Fibroblast of lung (primary cell): ENCODE results near the gene TCEAL7. TPM values are rescaled to one million over a fixed set of nuclear protein-coding genes. Genes with fewer than 3 reads are reported as not detected.
A peak's percentile ranks its signal among the peaks of the same experiment; 100 is the strongest.

Experiments used
- DNase-seq, 2 donors: peaks; one replicate each; pipeline versions ENCODE4 v3.0.0 to v3.0.0-alpha.2; 2010; ENCODE audit warnings: low read depth in 2 of 2
- H2AFZ ChIP-seq: 2 replicates; pipeline ENCODE4 v1.5.1; 2012; ENCODE audit warnings: low read length, control low read depth, inconsistent platforms
- H3K27ac ChIP-seq: 2 replicates; pipeline ENCODE4 v1.5.1; 2011; ENCODE audit warnings: low read length, control low read depth; ENCODE audit not compliant: insufficient read depth
- H3K27me3 ChIP-seq: 2 replicates; pipeline ENCODE4 v1.5.1; 2011; ENCODE audit warnings: mild to moderate bottlenecking, low read length; ENCODE audit not compliant: control insufficient read depth, insufficient read depth
- H3K36me3 ChIP-seq: 2 replicates; pipeline ENCODE4 v1.5.1; 2011; ENCODE audit warnings: low read length; ENCODE audit not compliant: control insufficient read depth, insufficient read depth
- H3K4me1 ChIP-seq: 2 replicates; pipeline ENCODE4 v1.5.1; 2011; ENCODE audit warnings: low read length; ENCODE audit not compliant: control insufficient read depth, insufficient read depth; ENCODE audit errors: extremely low read depth
- H3K4me2 ChIP-seq: 2 replicates; pipeline ENCODE4 v1.5.1; 2011; ENCODE audit warnings: low read length, control low read depth; ENCODE audit not compliant: insufficient read depth; ENCODE audit errors: extremely low read depth
- H3K4me3 ChIP-seq, 4 experiments: fragments of 200-600 bp in 1 of 4; sonication (generic) in 1 of 4; replicated peaks in 1 of 4; 2 replicates each; pipeline ENCODE4 v1.5.1; 2011 to 2016; ENCODE audit warnings: low read length in 4 of 4, low read depth in 3 of 4, mild to moderate bottlenecking in 3 of 4, control low read depth in 2 of 4, inconsistent platforms in 1 of 4, mixed read lengths in 1 of 4; ENCODE audit not compliant: insufficient read depth in 1 of 4; ENCODE audit errors: control extremely low read depth in 1 of 4
- H3K79me2 ChIP-seq: 2 replicates; pipeline ENCODE4 v1.5.1; 2012; ENCODE audit warnings: mild to moderate bottlenecking, low read length, inconsistent platforms; ENCODE audit not compliant: control insufficient read depth, insufficient read depth
- H3K9ac ChIP-seq: 2 replicates; pipeline ENCODE4 v1.5.1; 2011; ENCODE audit warnings: mild to moderate bottlenecking, low read length, control low read depth; ENCODE audit not compliant: insufficient read depth
- H3K9me3 ChIP-seq: 2 replicates; pipeline ENCODE4 v1.5.1; 2012; ENCODE audit warnings: low read depth, low read length; ENCODE audit not compliant: control insufficient read depth, insufficient read depth
- H4K20me1 ChIP-seq: 2 replicates; pipeline ENCODE4 v1.5.1; 2011; ENCODE audit warnings: low read length; ENCODE audit not compliant: control insufficient read depth, insufficient read depth; ENCODE audit errors: extremely low read depth
- CTCF ChIP-seq, 2 donors: IDR thresholded peaks in 1 of 2; conservative IDR thresholded peaks in 1 of 2; 1 replicate in 1 of 2; 2 replicates in 1 of 2; pipeline ENCODE4 v1.5.1; 2011 to 2012; ENCODE audit warnings: low read length in 2 of 2, control low read depth in 1 of 2, inconsistent platforms in 1 of 2, low read depth in 1 of 2, mild to moderate bottlenecking in 1 of 2
- EZH2 ChIP-seq: IDR thresholded peaks from 2 replicates; pipeline ENCODE4 v1.5.1; 2012; ENCODE audit warnings: low read length, control low read depth, mild to moderate bottlenecking; ENCODE audit errors: missing control alignments
- polyA plus RNA-seq, 2 donors: library from polyadenylated mRNA; depleted of rRNA in 1 of 2; stranded (reverse) in 1 of 2; unstranded in 1 of 2; fragments of >200 nt; gene quantifications; 2 replicates each; pipeline ENCODE4 v1.2.1, GENCODE V29; 2011 to 2012; ENCODE audit warnings: missing spikeins in 1 of 2
- total RNA-seq: library from RNA; depleted of rRNA; stranded (reverse); fragments of >200 nt; gene quantifications from 2 replicates; pipeline ENCODE4 v1.2.1, GENCODE V29; 2014

The TCEAL7 gene
- total and polyA plus RNA-seq, 2 donors (not counting 1 experiment from before 2014, with no cell fraction given): 32.5 to 46.8 TPM

GRCh38 chrX:103376118-103376978, 46.3 kb downstream of the TCEAL7 start, which contains the start of gene BEX3:
BEX3 (plus strand) TSS chrX:103376538; CDS start chrX:103377522, 984 bp downstream.
- peaks cover 2% of the 10 kb centered on the region for H3K4me1 ChIP-seq
- no peaks in the 10 kb centered on the region for H3K36me3 ChIP-seq
- H3K79me2 ChIP-seq: peaks cover 12% of the 10 kb centered on the region
- peak within 1 kb of the TSS; percentile 88 for H3K9ac ChIP-seq
- peak within 1 kb of the TSS; percentile 66 for H3K4me2 ChIP-seq
- H3K9me3 ChIP-seq: no peaks in the 10 kb centered on the region
- H4K20me1 ChIP-seq: no peaks in the 10 kb centered on the region
- DNase-seq: peak; percentile 62 to 67
- H3K27me3 ChIP-seq: no peaks in the 10 kb centered on the region
- no peak for TF ChIP-seq EZH2
- TF ChIP-seq CTCF (conservative IDR thresholded peaks at IDR 0.05 in 1 of 2, IDR thresholded peaks at IDR 0.05 in 1 of 2; ENCODE audit: low read depth in 1 of 2, low read length in 2 of 2): no peak
- H3K27ac ChIP-seq: peak within 1 kb of the TSS; percentile 82
- peak within 1 kb of the TSS; percentile 55 to 77 (median 68) for H3K4me3 ChIP-seq
- H2AFZ ChIP-seq: peak within 1 kb of the TSS; percentile 30

- Histone ChIP-seq H3K4me1 (peaks cover 2% of the 10 kb centered on the region), H3K79me2 (peaks cover 12% of the 10 kb centered on the region), H3K4me2 (peak overlapping the region; percentile 66), H3K36me3 (no peaks in the 10 kb centered on the region), H4K20me1 (no peaks in the 10 kb centered on the region), H3K4me3 (peak overlapping the region; percentile 55 to 77 (median 66)), H3K9ac (peak overlapping the region; percentile 46), H3K27me3 (no peaks in the 10 kb centered on the region), H2AFZ (no peak overlapping the region), H3K9me3 (no peaks in the 10 kb centered on the region), H3K27ac (peak overlapping the region; percentile 71)
- DNase-seq: peak; percentile 32 to 50
- TF ChIP-seq EZH2: no peak
- TF ChIP-seq CTCF (conservative IDR thresholded peaks at IDR 0.05 in 1 of 2, IDR thresholded peaks at IDR 0.05 in 1 of 2; ENCODE audit: low read depth in 1 of 2, low read length in 2 of 2): no peak
These were observed 46.9 kb downstream of the TCEAL7 start for GRCh38 chrX:103376979-103377324.

- Histone ChIP-seq H3K4me2 (no peak overlapping the region), H3K27ac (no peak overlapping the region)
These were observed 49.0 kb downstream of the TCEAL7 start for GRCh38 chrX:103378990-103379389.

More at GRCh38 chrX:103378990-103379389, 49.0 kb downstream of the TCEAL7 start:
- H3K27me3 ChIP-seq: no peaks in the 10 kb centered on the region
- no peak for DNase-seq
- H3K4me1 ChIP-seq: peaks cover 2% of the 10 kb centered on the region
- no peak overlapping the region for H3K4me3 ChIP-seq
- TF ChIP-seq CTCF (conservative IDR thresholded peaks at IDR 0.05 in 1 of 2, IDR thresholded peaks at IDR 0.05 in 1 of 2; ENCODE audit: low read depth in 1 of 2, low read length in 2 of 2): no peak
- no peak for TF ChIP-seq EZH2
- no peaks in the 10 kb centered on the region for H3K9me3 ChIP-seq
- H3K9ac ChIP-seq: no peak overlapping the region
- H4K20me1 ChIP-seq: no peaks in the 10 kb centered on the region
- no peak overlapping the region for H2AFZ ChIP-seq
- H3K79me2 ChIP-seq: peaks cover 12% of the 10 kb centered on the region
- no peaks in the 10 kb centered on the region for H3K36me3 ChIP-seq
